Keratinocyte (primary cell): ENCODE measurements around the gene PTTG1IP2. TPM values are rescaled to one million over a fixed set of nuclear protein-coding genes. Genes with fewer than 3 reads are reported as not detected.

Experiments used
- DNase-seq: peaks from one replicate; pipeline ENCODE4 v3.0.0-alpha.2; 2011; ENCODE audit warnings: low read depth, missing footprints, low spot score
- FAIRE-seq: peaks from 2 replicates; lab custom pipeline; 2011; peaks lifted over from hg19 to GRCh38; lab: Jason Lieb, UNC
- H2AFZ ChIP-seq: 2 replicates; pipeline ENCODE4 v1.6.0; 2012; ENCODE audit warnings: low read length, control low read depth, inconsistent platforms; ENCODE audit not compliant: control insufficient read depth
- H3K27ac ChIP-seq: 2 replicates; pipeline ENCODE4 v1.5.1; 2011; ENCODE audit warnings: low read length; ENCODE audit not compliant: control insufficient read depth, insufficient read depth
- H3K27me3 ChIP-seq: 3 replicates; pipeline ENCODE4 v1.6.0; 2011; ENCODE audit warnings: low read length; ENCODE audit not compliant: control insufficient read depth, insufficient read depth; ENCODE audit errors: extremely low read depth
- H3K36me3 ChIP-seq, 2 experiments: 2 replicates in 1 of 2; 3 replicates in 1 of 2; pipeline ENCODE4 v1.5.1; 2011; ENCODE audit warnings: low read length in 2 of 2, mild to moderate bottlenecking in 1 of 2; ENCODE audit not compliant: control insufficient read depth in 2 of 2, insufficient read depth in 2 of 2; ENCODE audit errors: extremely low read depth in 1 of 2
- H3K4me1 ChIP-seq: 3 replicates; pipeline ENCODE4 v1.5.1; 2011; ENCODE audit warnings: low read length; ENCODE audit not compliant: control insufficient read depth, insufficient read depth; ENCODE audit errors: extremely low read depth
- H3K4me2 ChIP-seq: 3 replicates; pipeline ENCODE4 v1.6.0; 2011; ENCODE audit warnings: low read depth, low read length; ENCODE audit not compliant: control insufficient read depth, insufficient read depth; ENCODE audit errors: extremely low read depth
- H3K4me3 ChIP-seq, 3 experiments: fragments of 200-600 bp in 1 of 3; sonication (generic) in 1 of 3; 2 replicates in 2 of 3; 3 replicates in 1 of 3; pipeline ENCODE4 v1.5.1; 2011 to 2016; ENCODE audit warnings: low read length in 3 of 3, mild to moderate bottlenecking in 3 of 3, control low read depth in 2 of 3, inconsistent platforms in 1 of 3, low read depth in 1 of 3, mixed read lengths in 1 of 3, mixed run types in 1 of 3, moderate library complexity in 1 of 3; ENCODE audit not compliant: control insufficient read depth in 2 of 3, insufficient read depth in 2 of 3; ENCODE audit errors: extremely low read depth in 1 of 3
- H3K79me2 ChIP-seq: 2 replicates; pipeline ENCODE4 v1.6.0; 2012; ENCODE audit warnings: low read length; ENCODE audit not compliant: control insufficient read depth, insufficient read depth
- H3K9ac ChIP-seq: 3 replicates; pipeline ENCODE4 v1.6.0; 2011; ENCODE audit warnings: low read length; ENCODE audit not compliant: control insufficient read depth, insufficient read depth; ENCODE audit errors: extremely low read depth
- H3K9me1 ChIP-seq: 3 replicates; pipeline ENCODE4 v1.6.0; 2011; ENCODE audit warnings: low read length; ENCODE audit not compliant: control insufficient read depth, insufficient read depth; ENCODE audit errors: extremely low read depth
- H3K9me3 ChIP-seq: 2 replicates; pipeline ENCODE4 v1.5.1; 2012; ENCODE audit warnings: low read depth, low read length; ENCODE audit not compliant: control insufficient read depth
- H4K20me1 ChIP-seq: 3 replicates; pipeline ENCODE4 v1.6.0; 2011; ENCODE audit warnings: low read length; ENCODE audit not compliant: control insufficient read depth, insufficient read depth; ENCODE audit errors: extremely low read depth
- EZH2 ChIP-seq: IDR thresholded peaks from one replicate; pipeline ENCODE4 v1.6.1; 2012; ENCODE audit warnings: inconsistent platforms, mild to moderate bottlenecking, low read length, moderate library complexity
- dilution Hi-C: fragments of 300-500 bp; cut with MboI; formaldehyde crosslinking; loops from one replicate; pipeline ENCODE4 v1.7.0; 2020; ENCODE audit warnings: low sequenced_read_pairs; ENCODE audit not compliant: extremely low pct_ligation_motif_present
- polyA plus RNA-seq, 5 experiments: library from polyadenylated mRNA; depleted of rRNA in 3 of 5; stranded (reverse) in 3 of 5; stranded (forward) in 1 of 5; unstranded in 1 of 5; fragments of >200 nt; gene quantifications; 1 replicate in 1 of 5; 2 replicates in 3 of 5; 3 replicates in 1 of 5; pipeline versions ENCODE4 v1.2.1 to v1.2.3, GENCODE V29; 2011 to 2012; ENCODE audit warnings: missing spikeins in 2 of 5, low read depth in 1 of 5, low replicate concordance in 1 of 5
- TF ChIP-seq, protein P1 (sequence below), 3 experiments: IDR thresholded peaks in 1 of 3; conservative IDR thresholded peaks in 1 of 3; optimal IDR thresholded peaks in 1 of 3; 2 replicates in 2 of 3; 3 replicates in 1 of 3; pipeline versions ENCODE3 to v1.5.1; 2011; ENCODE audit warnings: low read length in 3 of 3, mild to moderate bottlenecking in 3 of 3, moderate library complexity in 2 of 3, control low read depth in 1 of 3, inconsistent platforms in 1 of 3; ENCODE audit not compliant: insufficient read depth in 2 of 3; ENCODE audit errors: extremely low read depth in 1 of 3

The PTTG1IP2 gene
- polyA plus RNA-seq, 1 donor (not counting 4 experiments of a cell fraction or from before 2014, with no cell fraction given): not detected

DNA sequence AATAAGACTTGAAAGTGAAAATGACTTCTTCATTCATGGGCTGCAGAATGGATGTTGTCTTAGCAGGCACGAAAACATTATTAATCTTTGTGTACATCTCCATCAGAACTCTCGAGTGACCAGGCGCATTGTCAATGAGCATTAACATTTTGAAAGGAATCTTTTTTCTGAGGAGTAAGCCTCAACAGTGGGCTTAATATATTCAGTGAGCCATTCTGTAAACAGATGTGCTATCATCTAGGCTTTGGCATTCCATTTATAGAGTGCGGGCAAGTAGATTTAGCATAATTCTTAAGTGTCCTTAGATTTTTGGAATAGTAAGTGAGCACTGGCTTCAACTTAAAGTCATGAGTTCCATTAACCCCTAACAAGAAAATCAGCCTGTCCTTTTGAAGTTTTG is 33.1 kb downstream of the PTTG1IP2 start:
- no peak for TF ChIP-seq EZH2
- TF ChIP-seq, protein P1, sequence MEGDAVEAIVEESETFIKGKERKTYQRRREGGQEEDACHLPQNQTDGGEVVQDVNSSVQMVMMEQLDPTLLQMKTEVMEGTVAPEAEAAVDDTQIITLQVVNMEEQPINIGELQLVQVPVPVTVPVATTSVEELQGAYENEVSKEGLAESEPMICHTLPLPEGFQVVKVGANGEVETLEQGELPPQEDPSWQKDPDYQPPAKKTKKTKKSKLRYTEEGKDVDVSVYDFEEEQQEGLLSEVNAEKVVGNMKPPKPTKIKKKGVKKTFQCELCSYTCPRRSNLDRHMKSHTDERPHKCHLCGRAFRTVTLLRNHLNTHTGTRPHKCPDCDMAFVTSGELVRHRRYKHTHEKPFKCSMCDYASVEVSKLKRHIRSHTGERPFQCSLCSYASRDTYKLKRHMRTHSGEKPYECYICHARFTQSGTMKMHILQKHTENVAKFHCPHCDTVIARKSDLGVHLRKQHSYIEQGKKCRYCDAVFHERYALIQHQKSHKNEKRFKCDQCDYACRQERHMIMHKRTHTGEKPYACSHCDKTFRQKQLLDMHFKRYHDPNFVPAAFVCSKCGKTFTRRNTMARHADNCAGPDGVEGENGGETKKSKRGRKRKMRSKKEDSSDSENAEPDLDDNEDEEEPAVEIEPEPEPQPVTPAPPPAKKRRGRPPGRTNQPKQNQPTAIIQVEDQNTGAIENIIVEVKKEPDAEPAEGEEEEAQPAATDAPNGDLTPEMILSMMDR (optimal IDR thresholded peaks at IDR 0.05 in 1 of 3, IDR thresholded peaks at IDR 0.05 in 1 of 3, conservative IDR thresholded peaks at IDR 0.05 in 1 of 3; ENCODE audit: extremely low read depth in 1 of 3, insufficient read depth in 2 of 3, low read length in 3 of 3): no peak
- no peaks in the 10 kb centered on the region for H3K27me3 ChIP-seq
- no peaks in the 10 kb centered on the region for H3K9me1 ChIP-seq
- no peak overlapping the region for H3K9ac ChIP-seq
- DNase-seq (no peak), FAIRE-seq (no peak)
- dilution Hi-C loops: no loop called here
- H3K79me2 ChIP-seq: no peaks in the 10 kb centered on the region
- no peak overlapping the region for H2AFZ ChIP-seq
- no peak overlapping the region for H3K4me2 ChIP-seq
- no peaks in the 10 kb centered on the region for H3K36me3 ChIP-seq
- H3K9me3 ChIP-seq: no peaks in the 10 kb centered on the region
- H4K20me1 ChIP-seq: no peaks in the 10 kb centered on the region
- H3K27ac ChIP-seq: no peak overlapping the region
- no peak overlapping the region for H3K4me3 ChIP-seq
- no peaks in the 10 kb centered on the region for H3K4me1 ChIP-seq

DNA sequence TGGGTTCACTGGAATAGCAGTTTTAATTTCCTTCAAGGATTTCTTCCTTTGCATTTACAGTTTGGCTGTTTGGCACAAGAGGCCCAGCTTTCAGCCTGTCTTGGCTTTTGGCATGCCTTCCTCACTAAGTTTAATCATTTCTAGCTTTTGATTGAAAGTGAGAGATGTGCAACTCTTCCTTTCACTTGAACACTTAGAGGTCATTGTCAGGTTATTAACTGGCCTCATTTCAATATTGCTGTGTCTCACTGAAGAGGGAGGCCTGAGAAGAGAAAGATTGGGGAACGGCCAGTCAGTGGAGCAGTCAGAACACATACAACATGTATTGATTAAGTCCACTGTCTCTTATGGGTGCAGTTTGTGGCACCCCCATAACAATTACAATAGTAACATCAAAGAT is 33.9 kb downstream of the PTTG1IP2 start:
- Histone ChIP-seq H3K36me3 (no peaks in the 10 kb centered on the region), H3K27me3 (no peaks in the 10 kb centered on the region), H3K4me2 (no peak overlapping the region), H4K20me1 (no peaks in the 10 kb centered on the region), H3K9me3 (no peaks in the 10 kb centered on the region), H3K27ac (no peak overlapping the region), H3K4me3 (no peak overlapping the region), H3K9me1 (no peaks in the 10 kb centered on the region), H2AFZ (no peak overlapping the region), H3K4me1 (no peaks in the 10 kb centered on the region), H3K9ac (no peak overlapping the region), H3K79me2 (no peaks in the 10 kb centered on the region)
- dilution Hi-C loops: no loop called here
- no peak for TF ChIP-seq EZH2
- TF ChIP-seq, protein P1 (optimal IDR thresholded peaks at IDR 0.05 in 1 of 3, IDR thresholded peaks at IDR 0.05 in 1 of 3, conservative IDR thresholded peaks at IDR 0.05 in 1 of 3; ENCODE audit: extremely low read depth in 1 of 3, insufficient read depth in 2 of 3, low read length in 3 of 3): no peak
- FAIRE-seq: no peak
- no peak for DNase-seq
